GM12878 (cell line): ENCODE data around the gene NUP50. TPM values are rescaled to one million over a fixed set of nuclear protein-coding genes. Genes with fewer than 3 reads are reported as not detected.

Experiments
- ATAC-seq: fragments of 200-7000 bp; cut with Tn5 transposase; 3 replicates; pipeline ENCODE4 v1.9.1; 2020; ENCODE audit warnings: mild to moderate bottlenecking, moderate library complexity
- BruUV-seq: library from RNA; stranded (reverse); fragments of 400-500 nt; replicated peaks from 2 replicates; lab custom pipeline; 2021; lab: Mats Ljungman, UMichigan
- CTCF ChIA-PET: fragments of 300-600 bp; sonication (Branson Sonifier 250); formaldehyde crosslinking; extraction: SDS; loops from one replicate; lab custom pipeline; 2021; ENCODE audit warnings: inconsistent platforms; lab: Yijun Ruan, JAX
- POLR2A ChIA-PET: fragments of 350-600 bp; formaldehyde crosslinking; extraction: SDS; loops from one replicate; lab custom pipeline; 2021; ENCODE audit warnings: inconsistent platforms; lab: Charles Lee
- RAD21 ChIA-PET: fragments of 300-600 bp; sonication (Branson Sonifier 250); formaldehyde crosslinking; loops from one replicate; lab custom pipeline; 2023; ENCODE audit warnings: antibody characterized with exemption; ENCODE audit not compliant: unreplicated experiment; lab: Charles Lee
- SMC1A ChIA-PET: fragments of 300-600 bp; sonication (Branson Sonifier 250); formaldehyde crosslinking; loops from one replicate; lab custom pipeline; 2023; ENCODE audit not compliant: unreplicated experiment, uncharacterized antibody; lab: Charles Lee
- DNase-seq: peaks from one replicate; pipeline ENCODE4 v3.0.0-alpha.2; 2011; ENCODE audit warnings: low read depth, low spot score
- FAIRE-seq: peaks from 3 replicates; lab custom pipeline; 2011; peaks lifted over from hg19 to GRCh38; lab: Jason Lieb, UNC
- H2AFZ ChIP-seq: 2 replicates; pipeline ENCODE4 v1.6.0; 2011; ENCODE audit warnings: low read depth, low read length, control low read depth; ENCODE audit not compliant: control insufficient read depth
- H3K27ac ChIP-seq: 2 replicates; pipeline ENCODE4 v1.5.1; 2011; ENCODE audit warnings: control low read depth; ENCODE audit not compliant: control insufficient read depth, insufficient read depth
- H3K27me3 ChIP-seq, 2 experiments: replicated peaks in 1 of 2; 2 replicates each; pipeline versions ENCODE4 v1.6.0 to v1.6.1; 2011; ENCODE audit warnings: low read length in 1 of 2; ENCODE audit not compliant: control insufficient read depth in 2 of 2, insufficient read depth in 2 of 2
- H3K36me3 ChIP-seq, 2 experiments: 2 replicates each; pipeline ENCODE4 v1.5.1; 2011; ENCODE audit warnings: low read length in 1 of 2; ENCODE audit not compliant: control insufficient read depth in 2 of 2, insufficient read depth in 2 of 2
- H3K4me1 ChIP-seq: 2 replicates; pipeline ENCODE4 v1.6.1; 2011; ENCODE audit warnings: mild to moderate bottlenecking, low read length, moderate library complexity, mixed read lengths; ENCODE audit not compliant: control insufficient read depth, insufficient read depth
- H3K4me2 ChIP-seq: 2 replicates; pipeline ENCODE4 v1.6.0; 2011; ENCODE audit warnings: control low read depth; ENCODE audit not compliant: control insufficient read depth, insufficient read depth
- H3K4me3 ChIP-seq: fragments of 200-600 bp; sonication (generic); 2 replicates; pipeline ENCODE4 v1.5.1; 2016
- H3K79me2 ChIP-seq: 2 replicates; pipeline ENCODE4 v1.6.0; 2011; ENCODE audit warnings: low read length; ENCODE audit not compliant: control insufficient read depth, insufficient read depth
- H3K9ac ChIP-seq: 2 replicates; pipeline ENCODE4 v1.8.0; 2011; ENCODE audit warnings: low read length, control low read depth, mixed read lengths; ENCODE audit not compliant: control insufficient read depth, insufficient read depth
- H3K9me3 ChIP-seq: replicated peaks from 3 replicates; pipeline ENCODE4 v1.5.1; 2011; ENCODE audit warnings: mild to moderate bottlenecking, low read length; ENCODE audit not compliant: control insufficient read depth, insufficient read depth
- H4K20me1 ChIP-seq: 2 replicates; pipeline ENCODE4 v1.6.0; 2011; ENCODE audit not compliant: control insufficient read depth, insufficient read depth
- ETV6 ChIP-seq, 2 experiments: fragments of 450-650 bp in 1 of 2; IDR thresholded peaks in 1 of 2; conservative IDR thresholded peaks in 1 of 2; 2 replicates each; pipeline ENCODE4 v1.6.1; 2014; ENCODE audit warnings: antibody characterized with exemption in 1 of 2, borderline replicate concordance in 1 of 2, low read depth in 1 of 2, mild to moderate bottlenecking in 1 of 2, moderate library complexity in 1 of 2
- HDGF ChIP-seq: fragments of 450-650 bp; IDR thresholded peaks from 2 replicates; pipeline ENCODE4 v1.6.1; 2016; ENCODE audit warnings: antibody characterized with exemption
- LARP7 ChIP-seq: fragments of 450-650 bp; IDR thresholded peaks from 2 replicates; pipeline ENCODE4 v1.6.1; 2017; ENCODE audit warnings: mild to moderate bottlenecking
- PAX5 ChIP-seq: IDR thresholded peaks from 2 replicates; pipeline ENCODE4 v1.6.1; 2011; ENCODE audit warnings: low read depth, low read length, borderline replicate concordance
- STAT1 ChIP-seq: fragments of 450-650 bp; conservative IDR thresholded peaks from 2 replicates; pipeline ENCODE4 v1.6.1; 2014; ENCODE audit warnings: antibody characterized with exemption, mild to moderate bottlenecking
- ZNF217 ChIP-seq: fragments of 450-650 bp; IDR thresholded peaks from 2 replicates; pipeline ENCODE4 v1.6.1; 2017; ENCODE audit warnings: antibody characterized with exemption, mild to moderate bottlenecking
- WGBS: methylation state at CpG from one replicate; pipeline ENCODE4 v1.1.6; 2016; ENCODE audit warnings: low lambda C conversion rate; ENCODE audit not compliant: insufficient replicate concordance, insufficient coverage; ENCODE audit errors: missing lambda C conversion rate; 5-methylcytosine and 5-hydroxymethylcytosine counted together
- in situ Hi-C: fragments of 300-500 bp; cut with MboI; formaldehyde crosslinking; loops from 9 replicates; pipeline ENCODE4 v1.14.3; 2018; ENCODE audit warnings: mixed read lengths
- intact Hi-C: fragments of 100-400 bp; cut with micrococcal nuclease; formaldehyde crosslinking; loops from one replicate; pipeline ENCODE4 v1.14.2; 2022; ENCODE audit not compliant: unreplicated experiment
- polyA plus RNA-seq, 11 experiments: library from polyadenylated mRNA; depleted of rRNA in 4 of 11; unstranded in 6 of 11; stranded (reverse) in 5 of 11; fragments of >200 nt; fragmentation: Nextera tagmentation in 4 of 11; fragmentation: Illumina TruSeq in 1 of 11; extraction: Ambion mirVana in 4 of 11; extraction: Trizol in 1 of 11; gene quantifications; 1 replicate in 1 of 11; 2 replicates in 10 of 11; pipeline versions ENCODE4 v1.2.1 to v1.2.3, GENCODE V29; 2011 to 2016; ENCODE audit warnings: inconsistent platforms in 2 of 11, missing spikeins in 2 of 11, low read depth in 1 of 11
- total RNA-seq, 4 experiments: library from RNA; depleted of rRNA in 3 of 4; stranded (reverse); fragments of >200 nt in 3 of 4; fragmentation: Illumina TruSeq in 1 of 4; extraction: Trizol in 1 of 4; gene quantifications; 2 replicates each; pipeline versions ENCODE4 v1.2.1 to v1.2.3, GENCODE V29; 2013 to 2021
- TF ChIP-seq, protein P1 (sequence below): IDR thresholded peaks from 2 replicates; pipeline ENCODE4 v1.6.1; 2012; ENCODE audit warnings: improper control_type of control experiment, low read depth, low read length; ENCODE audit not compliant: insufficient replicate concordance
- TF ChIP-seq, protein P2 (sequence below): fragments of 450-650 bp; IDR thresholded peaks from 2 replicates; pipeline ENCODE4 v1.6.1; 2017; ENCODE audit warnings: antibody characterized with exemption, mild to moderate bottlenecking, moderate library complexity

The NUP50 gene
- total and polyA plus RNA-seq, 10 of the 15 experiments (the other 5 are each of a cell fraction or from before 2014, with no cell fraction given): 36.8 to 125 (median 78.8) TPM

DNA sequence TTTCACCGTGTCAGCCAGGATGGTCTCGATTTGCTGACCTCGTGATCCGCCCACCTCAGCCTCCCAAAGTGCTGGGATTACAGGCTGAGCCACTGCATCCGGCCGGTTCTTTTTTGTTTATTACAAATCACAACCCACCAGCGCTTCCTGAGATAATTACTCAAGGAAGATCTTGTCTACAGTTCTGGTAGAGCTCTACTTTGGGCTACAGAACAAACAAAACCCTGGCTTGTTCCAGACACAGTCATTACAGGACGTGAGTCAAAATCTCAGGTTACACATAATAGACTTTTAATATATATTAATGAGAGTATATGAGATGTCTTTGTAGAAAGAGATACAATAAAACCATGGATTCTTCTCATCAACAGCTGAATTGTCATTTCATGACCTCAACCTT, 42.8 kb upstream of the NUP50 start:
- RAD21 ChIA-PET: no interaction called here
- Histone ChIP-seq H3K4me1 (no peaks in the 10 kb centered on the region), H3K27ac (no peak overlapping the region), H2AFZ (no peak overlapping the region), H3K36me3 (no peaks in the 10 kb centered on the region), H3K4me2 (no peak overlapping the region), H3K27me3 (no peaks in the 10 kb centered on the region), H3K4me3 (no peak overlapping the region), H3K9me3 (no peaks in the 10 kb centered on the region; the same call in 2 of the 3 replicates), H4K20me1 (no peaks in the 10 kb centered on the region), H3K9ac (no peak overlapping the region), H3K79me2 (no peaks in the 10 kb centered on the region)
- FAIRE-seq (no peak), DNase-seq (no peak), ATAC-seq (no peak)
- TF ChIP-seq, protein P1, sequence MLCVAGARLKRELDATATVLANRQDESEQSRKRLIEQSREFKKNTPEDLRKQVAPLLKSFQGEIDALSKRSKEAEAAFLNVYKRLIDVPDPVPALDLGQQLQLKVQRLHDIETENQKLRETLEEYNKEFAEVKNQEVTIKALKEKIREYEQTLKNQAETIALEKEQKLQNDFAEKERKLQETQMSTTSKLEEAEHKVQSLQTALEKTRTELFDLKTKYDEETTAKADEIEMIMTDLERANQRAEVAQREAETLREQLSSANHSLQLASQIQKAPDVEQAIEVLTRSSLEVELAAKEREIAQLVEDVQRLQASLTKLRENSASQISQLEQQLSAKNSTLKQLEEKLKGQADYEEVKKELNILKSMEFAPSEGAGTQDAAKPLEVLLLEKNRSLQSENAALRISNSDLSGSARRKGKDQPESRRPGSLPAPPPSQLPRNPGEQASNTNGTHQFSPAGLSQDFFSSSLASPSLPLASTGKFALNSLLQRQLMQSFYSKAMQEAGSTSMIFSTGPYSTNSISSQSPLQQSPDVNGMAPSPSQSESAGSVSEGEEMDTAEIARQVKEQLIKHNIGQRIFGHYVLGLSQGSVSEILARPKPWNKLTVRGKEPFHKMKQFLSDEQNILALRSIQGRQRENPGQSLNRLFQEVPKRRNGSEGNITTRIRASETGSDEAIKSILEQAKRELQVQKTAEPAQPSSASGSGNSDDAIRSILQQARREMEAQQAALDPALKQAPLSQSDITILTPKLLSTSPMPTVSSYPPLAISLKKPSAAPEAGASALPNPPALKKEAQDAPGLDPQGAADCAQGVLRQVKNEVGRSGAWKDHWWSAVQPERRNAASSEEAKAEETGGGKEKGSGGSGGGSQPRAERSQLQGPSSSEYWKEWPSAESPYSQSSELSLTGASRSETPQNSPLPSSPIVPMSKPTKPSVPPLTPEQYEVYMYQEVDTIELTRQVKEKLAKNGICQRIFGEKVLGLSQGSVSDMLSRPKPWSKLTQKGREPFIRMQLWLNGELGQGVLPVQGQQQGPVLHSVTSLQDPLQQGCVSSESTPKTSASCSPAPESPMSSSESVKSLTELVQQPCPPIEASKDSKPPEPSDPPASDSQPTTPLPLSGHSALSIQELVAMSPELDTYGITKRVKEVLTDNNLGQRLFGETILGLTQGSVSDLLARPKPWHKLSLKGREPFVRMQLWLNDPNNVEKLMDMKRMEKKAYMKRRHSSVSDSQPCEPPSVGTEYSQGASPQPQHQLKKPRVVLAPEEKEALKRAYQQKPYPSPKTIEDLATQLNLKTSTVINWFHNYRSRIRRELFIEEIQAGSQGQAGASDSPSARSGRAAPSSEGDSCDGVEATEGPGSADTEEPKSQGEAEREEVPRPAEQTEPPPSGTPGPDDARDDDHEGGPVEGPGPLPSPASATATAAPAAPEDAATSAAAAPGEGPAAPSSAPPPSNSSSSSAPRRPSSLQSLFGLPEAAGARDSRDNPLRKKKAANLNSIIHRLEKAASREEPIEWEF: no peak
- TF ChIP-seq LARP7 (no peak), ETV6 (conservative IDR thresholded peaks at IDR 0.05 in 1 of 2, IDR thresholded peaks at IDR 0.05 in 1 of 2; ENCODE audit: borderline replicate concordance in 1 of 2, low read depth in 1 of 2) (no peak), STAT1 (no peak), PAX5 (no peak), ZNF217 (no peak), HDGF (no peak)
- TF ChIP-seq, protein P2, sequence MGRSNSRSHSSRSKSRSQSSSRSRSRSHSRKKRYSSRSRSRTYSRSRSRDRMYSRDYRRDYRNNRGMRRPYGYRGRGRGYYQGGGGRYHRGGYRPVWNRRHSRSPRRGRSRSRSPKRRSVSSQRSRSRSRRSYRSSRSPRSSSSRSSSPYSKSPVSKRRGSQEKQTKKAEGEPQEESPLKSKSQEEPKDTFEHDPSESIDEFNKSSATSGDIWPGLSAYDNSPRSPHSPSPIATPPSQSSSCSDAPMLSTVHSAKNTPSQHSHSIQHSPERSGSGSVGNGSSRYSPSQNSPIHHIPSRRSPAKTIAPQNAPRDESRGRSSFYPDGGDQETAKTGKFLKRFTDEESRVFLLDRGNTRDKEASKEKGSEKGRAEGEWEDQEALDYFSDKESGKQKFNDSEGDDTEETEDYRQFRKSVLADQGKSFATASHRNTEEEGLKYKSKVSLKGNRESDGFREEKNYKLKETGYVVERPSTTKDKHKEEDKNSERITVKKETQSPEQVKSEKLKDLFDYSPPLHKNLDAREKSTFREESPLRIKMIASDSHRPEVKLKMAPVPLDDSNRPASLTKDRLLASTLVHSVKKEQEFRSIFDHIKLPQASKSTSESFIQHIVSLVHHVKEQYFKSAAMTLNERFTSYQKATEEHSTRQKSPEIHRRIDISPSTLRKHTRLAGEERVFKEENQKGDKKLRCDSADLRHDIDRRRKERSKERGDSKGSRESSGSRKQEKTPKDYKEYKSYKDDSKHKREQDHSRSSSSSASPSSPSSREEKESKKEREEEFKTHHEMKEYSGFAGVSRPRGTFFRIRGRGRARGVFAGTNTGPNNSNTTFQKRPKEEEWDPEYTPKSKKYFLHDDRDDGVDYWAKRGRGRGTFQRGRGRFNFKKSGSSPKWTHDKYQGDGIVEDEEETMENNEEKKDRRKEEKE: no peak
- in situ Hi-C loops (no loop called here), intact Hi-C loops (no loop called here)
- CTCF ChIA-PET: interaction anchor here (0.6 kb wide), 1 partner anchor 86 kb away, joined by 3 read pairs; no protein-coding TSS in a partner anchor
- SMC1A ChIA-PET: interaction anchor here (1.9 kb wide), 1 partner anchor 22 kb away, joined by 5 read pairs; no protein-coding TSS in a partner anchor
- WGBS: 62% methylated on average over 8 of the region's 8 CpGs
- no TSS peak for BruUV-seq
- POLR2A ChIA-PET: no interaction called here
